ENCODE data around the gene GALNT14.

GALNT14 gene

GRCh38 chr2:30883184-30883583, 255.1 kb downstream of the GALNT14 start:
- DNase-seq: no peak

DNA sequence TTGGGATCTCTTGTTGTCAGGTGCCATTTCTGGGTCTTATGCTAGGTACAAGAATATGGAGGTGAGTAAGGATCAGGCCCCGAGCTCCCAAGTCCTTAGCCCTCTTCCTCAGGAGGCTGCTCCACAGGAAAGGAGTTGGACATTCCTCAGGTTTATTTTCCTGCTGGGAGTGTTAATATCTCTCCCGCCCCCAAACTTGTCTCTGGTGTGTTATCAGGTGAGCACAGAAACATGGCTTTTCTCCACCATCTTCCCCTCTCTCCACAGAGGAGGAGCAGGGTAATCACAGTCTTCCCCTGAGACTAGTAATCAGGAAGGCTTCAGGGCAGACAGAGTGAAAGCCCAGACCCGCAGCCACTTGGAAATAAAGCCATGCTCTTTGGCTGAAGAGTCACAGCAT, 257.7 kb downstream of the GALNT14 start:
- no peak for DNase-seq

DNA sequence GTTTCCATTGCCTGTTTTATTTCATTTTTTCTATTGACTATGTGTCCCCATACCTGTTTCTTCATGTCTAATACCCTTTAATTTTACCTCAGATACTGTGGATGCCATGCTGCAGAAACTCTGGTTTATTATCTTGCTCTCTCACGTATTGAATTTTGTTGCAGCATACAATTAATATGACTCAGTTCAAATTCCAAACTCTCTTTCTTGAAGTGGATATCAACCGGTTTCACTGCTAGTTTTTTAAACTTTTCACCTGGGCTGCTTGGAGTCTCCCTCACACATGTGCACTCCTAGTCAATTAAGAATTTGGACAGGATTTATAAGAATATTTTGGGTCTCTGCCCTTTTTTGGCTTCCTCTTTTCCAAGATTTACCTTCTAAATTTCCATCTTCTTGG, 260.4 kb downstream of the GALNT14 start:
- no peak for DNase-seq

DNA sequence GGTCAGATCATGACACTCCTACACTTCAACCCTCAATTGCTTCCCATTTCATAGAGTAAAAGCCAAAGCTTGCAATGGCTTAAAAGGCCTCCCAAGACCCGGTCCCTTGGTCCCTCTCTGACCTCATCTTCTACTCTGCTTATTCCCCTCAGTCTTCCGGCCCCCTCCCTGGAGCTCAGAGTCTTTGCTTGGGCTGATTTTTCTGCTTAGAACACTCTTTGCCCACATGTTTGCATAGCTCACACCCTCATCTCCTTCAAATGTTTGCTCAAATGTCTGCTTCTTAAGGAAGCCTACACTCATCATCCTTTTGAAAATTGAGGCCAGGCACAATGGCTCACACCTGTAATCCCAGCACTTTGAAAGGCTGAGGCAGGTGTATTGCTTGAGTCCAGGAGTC, 265.4 kb downstream of the GALNT14 start:
- no peak for DNase-seq

GRCh38 chr2:30871980-30872789, 266.1 kb downstream of the GALNT14 start:
- DNase-seq: peak; percentile 61 to 82

DNA sequence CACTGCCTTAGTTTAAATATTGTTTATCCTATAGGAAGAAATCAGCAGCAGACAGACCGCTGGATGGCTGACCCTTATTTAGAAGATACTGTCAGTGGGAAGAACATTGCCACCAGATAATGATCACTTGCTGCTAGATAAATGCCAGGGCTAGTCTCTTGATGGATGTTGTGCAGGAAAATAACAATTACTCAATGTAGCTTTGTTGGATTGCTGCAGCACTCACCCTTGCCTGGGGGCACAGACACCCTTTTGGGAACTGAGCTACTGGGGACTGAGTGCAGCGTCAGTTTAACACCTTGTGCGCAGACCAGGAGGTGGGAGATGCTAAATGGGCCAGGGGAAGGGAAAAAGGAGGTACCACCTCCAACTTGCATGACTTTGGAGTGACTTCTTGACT, 266.8 kb downstream of the GALNT14 start:
- no peak for DNase-seq

DNA sequence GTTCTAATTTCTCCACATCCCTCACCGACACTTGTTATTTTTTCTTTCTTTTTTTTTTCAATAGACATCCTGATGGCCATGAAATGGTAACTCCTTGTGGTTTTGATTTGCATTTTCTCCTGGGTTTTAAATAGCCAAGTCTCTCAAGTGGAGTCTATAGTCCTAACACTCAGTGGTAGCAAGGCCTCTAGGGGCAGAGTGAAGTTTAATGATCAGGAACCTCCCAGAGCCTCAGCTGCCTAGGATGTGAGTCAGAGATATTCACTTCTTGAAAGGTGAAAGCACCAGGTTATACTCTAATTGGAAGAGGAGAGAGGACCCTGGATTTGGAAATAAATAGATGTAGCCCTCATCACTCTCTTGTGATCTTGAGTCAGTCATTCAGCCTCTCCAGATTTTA, 268.3 kb downstream of the GALNT14 start:
- no peak for DNase-seq

DNA sequence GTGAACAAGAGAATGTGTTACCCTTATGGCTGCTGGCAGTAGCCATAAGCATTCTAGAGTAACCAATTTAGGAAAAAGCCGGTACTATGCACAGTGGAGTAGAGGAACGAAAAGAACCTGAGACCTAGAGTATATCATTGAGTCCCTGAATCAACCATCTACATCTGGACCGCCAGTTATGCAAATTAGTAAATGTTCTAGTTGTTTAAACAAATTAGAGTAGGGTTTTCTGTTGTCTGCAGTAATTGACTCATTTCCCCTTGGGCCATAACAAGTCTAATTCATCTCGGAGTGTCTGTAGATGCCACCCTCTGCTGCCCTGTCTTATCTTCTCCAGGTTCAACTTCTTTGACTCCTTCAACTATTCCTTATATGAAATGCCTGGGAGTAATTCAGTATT, 270.9 kb downstream of the GALNT14 start:
- no peak for DNase-seq

GRCh38 chr2:30866974-30867373, 271.3 kb downstream of the GALNT14 start:
- DNase-seq: no peak

DNA sequence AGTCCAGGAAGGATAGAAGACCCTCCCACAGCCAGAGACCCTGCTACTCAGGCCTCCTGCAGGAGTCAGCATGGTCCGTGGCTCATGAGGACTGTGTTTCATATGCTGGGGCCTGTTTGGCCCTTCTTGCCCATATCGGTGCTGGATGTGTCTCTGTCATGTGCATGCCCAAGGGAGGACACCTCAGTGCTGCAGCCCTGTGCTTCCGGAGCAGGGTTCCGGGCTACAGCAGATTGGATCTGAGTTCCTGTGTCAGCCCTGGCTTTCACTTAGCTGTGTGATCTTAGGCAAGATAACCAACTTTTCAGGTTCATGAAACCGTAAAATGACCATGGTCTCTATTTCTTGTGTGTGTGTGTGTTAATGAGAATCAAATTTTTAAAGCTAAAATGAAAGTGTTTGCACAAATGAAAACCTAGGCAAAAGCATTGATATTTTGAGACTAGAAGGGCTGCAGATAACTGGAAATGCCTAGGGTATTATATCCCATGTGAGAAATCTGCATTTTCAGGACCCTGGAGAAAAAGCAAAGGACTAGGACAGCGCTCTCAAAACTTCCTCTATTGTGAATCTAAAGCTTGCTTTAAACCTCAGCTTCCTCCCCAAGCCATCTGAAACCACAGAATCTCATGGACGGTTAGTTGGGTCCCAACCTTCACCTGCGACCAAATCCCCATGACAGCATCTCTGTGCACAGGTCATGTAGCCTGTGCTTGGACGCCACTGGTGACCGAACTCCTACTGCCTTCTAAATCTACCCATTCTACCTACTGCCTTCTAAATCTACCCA, 272.2 kb downstream of the GALNT14 start:
- no peak for DNase-seq

- DNase-seq: no peak
Observed at GRCh38 chr2:30865243-30865642, 273.0 kb downstream of the GALNT14 start.

GRCh38 chr2:30862054-30862651, 276.1 kb downstream of the GALNT14 start:
- peak; percentile 66 to 79 for DNase-seq

DNA sequence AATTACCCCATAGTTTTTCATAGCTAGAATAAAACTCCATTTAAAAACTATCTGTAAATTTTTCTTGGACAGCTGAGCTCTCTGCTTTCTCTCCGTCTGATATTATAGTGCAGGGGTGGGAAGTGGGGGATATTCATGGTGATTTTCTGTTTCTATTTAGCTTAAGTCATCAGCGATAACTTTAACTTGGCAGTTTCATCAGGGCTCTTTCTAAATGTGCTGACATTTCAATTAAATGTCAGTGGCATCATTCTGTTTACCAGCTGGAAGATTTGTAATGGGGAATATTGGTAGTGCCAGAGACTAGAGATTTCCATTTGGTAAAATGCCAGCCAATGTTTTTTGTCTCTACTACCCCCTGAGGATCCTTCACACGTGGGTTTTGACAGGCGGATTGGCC, 277.5 kb downstream of the GALNT14 start:
- DNase-seq: no peak
